ENCODE data around the gene GANAB. TPM values are rescaled to one million over a fixed set of nuclear protein-coding genes. Genes with fewer than 3 reads are reported as not detected.
A peak's percentile ranks its signal among the peaks of the same experiment; 100 is the strongest.
"Not testable (repeated sequence)": the region's sequence is repeated elsewhere in the genome, so short reads cannot be mapped to it uniquely, and the experiment has no call there.

Gene GANAB
- total RNA-seq, result 238 and 255 TPM in 2 replicates

- H3K4me1 Mint-ChIP-seq (ENCODE audit: low read depth), result peaks cover 25% of the 10 kb centered on the region
- H3K36me3 Mint-ChIP-seq (ENCODE audit: low read depth), result peaks cover 13% of the 10 kb centered on the region
- H3K4me3 Mint-ChIP-seq, result peak within 1 kb of the TSS; percentile 100
- no peaks in the 10 kb centered on the region for H3K27me3 Mint-ChIP-seq (ENCODE audit: insufficient read depth)
- H3K9me3 Mint-ChIP-seq, result no peaks in the 10 kb centered on the region
- peak; percentile 97 for DNase-seq (ENCODE audit: low spot score)
- intact Hi-C loops (cut with micrococcal nuclease), result loop anchor here (1.0 kb wide), 12 partner anchors 19 to 210 kb away; partner anchors contain the start of genes C11orf98, CSKMT, EML3 and HNRNPUL2
- peak within 1 kb of the TSS; percentile 98 for H3K27ac Mint-ChIP-seq
Measured at GRCh38 chr11:62645946-62646824, at the start of gene GANAB. GANAB (minus strand) TSS chr11:62646613; CDS start chr11:62646599, 14 bp downstream.

DNA sequence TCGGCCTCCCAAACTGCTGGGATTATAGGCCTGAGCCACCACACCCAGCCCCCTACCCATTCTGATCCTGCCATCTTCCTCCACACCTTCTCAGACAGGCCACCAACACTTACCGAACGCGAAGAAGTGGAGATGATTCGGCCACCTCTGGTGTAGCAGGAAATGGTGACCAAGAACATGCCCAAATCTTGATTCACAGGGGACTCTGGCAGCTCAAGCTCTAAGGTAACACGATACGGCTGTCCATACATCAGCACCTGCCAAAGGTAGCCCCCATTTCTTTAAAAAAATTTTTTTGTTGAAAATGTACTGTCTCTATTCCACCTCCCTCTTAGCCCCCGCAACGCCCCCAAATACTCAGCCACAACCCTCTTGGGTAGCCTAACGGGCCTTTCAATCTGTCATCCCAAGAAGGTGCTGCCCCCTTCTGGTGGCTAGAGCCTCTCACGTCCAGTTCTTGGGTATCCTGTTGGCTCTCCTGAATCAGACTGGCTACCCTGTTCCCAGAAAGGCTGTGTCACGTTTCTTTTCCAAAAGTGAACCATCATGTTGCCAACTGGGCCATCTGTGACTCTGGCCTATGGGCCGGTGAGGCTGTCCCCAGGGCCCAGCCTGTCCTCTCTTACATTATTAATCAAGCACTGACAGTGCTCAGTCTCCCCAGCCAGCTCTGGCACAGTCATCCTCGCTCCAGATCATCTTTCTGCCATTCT lies 48.2 kb upstream of the GANAB start:
- no peaks in the 10 kb centered on the region for H3K27me3 Mint-ChIP-seq (ENCODE audit: insufficient read depth)
- intact Hi-C loops (cut with micrococcal nuclease), result loop anchor here (1.0 kb wide), 4 partner anchors 15 to 314 kb away; partner anchors contain the start of gene UBXN1
- peaks cover 8% of the 10 kb centered on the region for H3K4me1 Mint-ChIP-seq (ENCODE audit: low read depth)
- H3K36me3 Mint-ChIP-seq (ENCODE audit: low read depth), result peaks cover 16% of the 10 kb centered on the region
- peak overlapping the region; percentile 71 for H3K27ac Mint-ChIP-seq
- H3K9me3 Mint-ChIP-seq, result no peaks in the 10 kb centered on the region
- no peak overlapping the region for H3K4me3 Mint-ChIP-seq
- peak; percentile 61 for DNase-seq (ENCODE audit: low spot score)

- intact Hi-C loops (cut with micrococcal nuclease), result loop anchor here (1.0 kb wide), 4 partner anchors 14 to 313 kb away; partner anchors contain the start of gene UBXN1
- H3K4me3 Mint-ChIP-seq; DNase-seq (ENCODE audit: low spot score); H3K27ac Mint-ChIP-seq; H3K27me3 Mint-ChIP-seq (ENCODE audit: insufficient read depth); H3K9me3 Mint-ChIP-seq; H3K4me1 Mint-ChIP-seq (ENCODE audit: low read depth): not testable (repeated sequence)
- peaks cover 19% of the 10 kb centered on the region for H3K36me3 Mint-ChIP-seq (ENCODE audit: low read depth)
Measured at GRCh38 chr11:62693624-62694023, 47.2 kb upstream of the GANAB start.

DNA sequence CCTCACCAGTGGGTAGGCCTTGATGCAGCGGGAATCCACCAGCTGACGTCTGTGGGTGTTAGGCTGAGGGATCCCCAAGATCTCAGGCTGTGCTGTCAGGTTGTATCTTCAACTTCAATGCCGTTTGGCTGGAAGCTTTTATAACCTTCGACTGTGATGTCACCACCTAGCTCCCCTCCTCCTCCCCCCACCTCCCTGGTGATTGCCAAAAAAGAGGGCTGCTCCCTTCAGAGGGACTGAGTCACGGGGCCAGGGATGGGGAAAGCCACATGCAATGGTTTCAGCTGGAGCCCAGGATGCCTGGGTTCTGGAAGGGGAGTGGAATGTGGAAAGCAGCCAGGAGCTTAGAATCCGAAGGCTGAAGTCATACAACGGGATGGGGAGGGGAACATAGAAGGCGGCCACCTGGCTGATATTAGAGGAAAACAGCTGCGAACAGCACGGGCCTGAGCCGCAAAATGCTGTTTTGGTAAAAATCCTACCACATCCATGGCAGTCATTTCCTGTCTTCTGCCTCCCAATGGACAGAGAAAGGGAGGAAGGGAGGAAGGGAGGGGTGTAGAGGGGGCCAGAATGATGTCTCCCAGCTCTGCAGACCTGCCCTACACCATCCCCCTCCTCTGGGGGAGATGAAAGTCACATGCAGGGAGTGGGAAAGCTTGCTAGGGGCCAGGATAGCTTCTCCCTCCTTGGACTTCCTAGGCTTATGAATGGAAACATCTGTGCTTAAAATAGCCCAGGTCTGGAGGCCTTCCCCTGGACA lies 43.2 kb upstream of the GANAB start, which contains the start of gene LRRN4CL:
TSS of gene LRRN4CL (minus strand) at position 110 of the 763 bp plus-strand sequence. CDS start 1,022 bp downstream, outside the sequence.
- Mint-ChIP-seq H3K4me1 (ENCODE audit: low read depth) (peaks cover 2% of the 10 kb centered on the region), H3K27ac (no peak within 1 kb of the TSS), H3K9me3 (no peaks in the 10 kb centered on the region), H3K36me3 (ENCODE audit: low read depth) (peaks cover 17% of the 10 kb centered on the region), H3K27me3 (ENCODE audit: insufficient read depth) (peaks cover 6% of the 10 kb centered on the region), H3K4me3 (no peak within 1 kb of the TSS)
- DNase-seq (ENCODE audit: low spot score), result no peak
- intact Hi-C loops (cut with micrococcal nuclease), result no loop called here

GRCh38 chr11:62688491-62688890 lies 42.1 kb upstream of the GANAB start:
- intact Hi-C loops (cut with micrococcal nuclease), result no loop called here
- Mint-ChIP-seq H3K36me3 (ENCODE audit: low read depth) (peaks cover 17% of the 10 kb centered on the region), H3K27me3 (ENCODE audit: insufficient read depth) (peaks cover 6% of the 10 kb centered on the region), H3K27ac (no peak overlapping the region), H3K9me3 (no peaks in the 10 kb centered on the region), H3K4me3 (no peak overlapping the region), H3K4me1 (ENCODE audit: low read depth) (no peaks in the 10 kb centered on the region)
- DNase-seq (ENCODE audit: low spot score), result no peak

DNA sequence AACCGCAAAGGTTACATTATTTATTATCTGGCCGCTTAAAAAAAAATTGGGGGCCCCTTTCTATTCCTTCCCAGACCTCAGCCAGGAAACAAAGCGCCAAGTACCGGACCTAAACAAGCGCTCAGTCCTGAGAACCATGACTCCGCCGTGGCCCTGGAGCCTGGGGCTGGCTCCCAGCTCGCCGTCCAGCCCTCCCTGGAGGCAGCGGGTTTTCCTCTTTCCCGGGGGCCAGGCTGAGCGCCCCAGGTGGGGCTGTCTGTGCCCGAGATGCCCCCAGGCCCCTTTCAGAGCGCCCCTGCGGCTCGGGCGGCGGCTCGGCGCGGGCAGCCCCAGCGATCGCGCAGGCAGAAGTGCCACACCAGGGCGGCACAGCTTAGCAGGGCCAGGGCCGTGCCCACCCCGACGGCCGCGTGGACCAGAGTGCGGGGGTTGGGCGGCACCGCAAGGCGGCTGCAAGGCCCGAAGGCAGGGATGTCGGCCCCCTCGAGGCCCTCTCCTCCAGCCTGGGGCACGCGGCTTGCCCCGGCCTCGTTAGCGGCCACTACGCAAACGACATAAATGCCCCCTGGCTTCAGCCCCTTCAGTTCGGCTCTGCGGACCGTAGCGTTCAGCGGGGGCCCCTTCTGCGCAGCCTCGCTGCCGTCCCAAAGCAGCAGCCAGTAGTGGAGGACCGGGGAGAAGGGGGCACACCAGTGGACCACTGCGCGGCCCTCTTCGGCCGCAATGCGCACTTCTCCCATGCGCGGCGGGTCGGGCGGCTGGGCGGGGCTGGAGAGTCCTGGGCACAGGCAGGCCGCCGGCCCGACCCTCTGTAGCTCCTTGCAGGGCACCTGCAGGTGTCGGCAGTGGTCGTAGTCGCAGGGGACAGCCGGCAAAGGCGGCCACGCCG lies 41.3 kb upstream of the GANAB start:
- Mint-ChIP-seq H3K4me3 (no peak overlapping the region), H3K27me3 (ENCODE audit: insufficient read depth) (peaks cover 6% of the 10 kb centered on the region), H3K4me1 (ENCODE audit: low read depth) (no peaks in the 10 kb centered on the region), H3K9me3 (no peaks in the 10 kb centered on the region), H3K27ac (no peak overlapping the region), H3K36me3 (ENCODE audit: low read depth) (peaks cover 14% of the 10 kb centered on the region)
- DNase-seq (ENCODE audit: low spot score), result no peak
- intact Hi-C loops (cut with micrococcal nuclease), result no loop called here

- H3K4me1 Mint-ChIP-seq (ENCODE audit: low read depth), result peaks cover 21% of the 10 kb centered on the region
- no peak overlapping the region for H3K27ac Mint-ChIP-seq
- H3K4me3 Mint-ChIP-seq, result no peak overlapping the region
- no peak for DNase-seq (ENCODE audit: low spot score)
- H3K36me3 Mint-ChIP-seq (ENCODE audit: low read depth), result peaks cover 7% of the 10 kb centered on the region
- H3K9me3 Mint-ChIP-seq, result no peaks in the 10 kb centered on the region
- no peaks in the 10 kb centered on the region for H3K27me3 Mint-ChIP-seq (ENCODE audit: insufficient read depth)
- intact Hi-C loops (cut with micrococcal nuclease), result no loop called here
Measured at GRCh38 chr11:62682518-62682917, 36.1 kb upstream of the GANAB start.

DNA sequence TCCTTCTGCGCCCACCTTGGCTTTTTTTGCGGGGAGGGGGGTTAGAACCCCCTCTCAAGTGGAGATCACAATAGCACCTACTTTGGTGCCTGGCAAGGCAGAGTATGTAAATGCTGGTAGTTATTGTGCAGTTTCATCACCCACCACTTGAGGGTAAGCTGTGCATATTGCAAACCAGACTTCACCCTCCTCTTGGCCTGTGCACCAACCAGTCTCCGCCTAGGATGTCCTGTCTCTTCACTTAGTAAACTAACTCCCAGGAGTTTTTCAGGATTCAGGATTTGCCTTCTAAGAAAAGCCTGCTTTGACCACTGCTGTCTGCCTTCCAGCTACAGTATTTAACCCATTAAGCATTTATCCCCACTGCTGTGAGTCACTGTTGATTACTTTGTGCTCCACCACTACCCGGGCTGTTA lies 34.4 kb upstream of the GANAB start:
- Mint-ChIP-seq H3K4me1 (ENCODE audit: low read depth) (peaks cover 30% of the 10 kb centered on the region), H3K27ac (peak overlapping the region; percentile 67), H3K4me3 (peak overlapping the region; percentile 72), H3K36me3 (ENCODE audit: low read depth) (peaks cover 13% of the 10 kb centered on the region), H3K27me3 (ENCODE audit: insufficient read depth) (no peaks in the 10 kb centered on the region), H3K9me3 (no peaks in the 10 kb centered on the region)
- DNase-seq (ENCODE audit: low spot score), result no peak
- intact Hi-C loops (cut with micrococcal nuclease), result no loop called here

DNA sequence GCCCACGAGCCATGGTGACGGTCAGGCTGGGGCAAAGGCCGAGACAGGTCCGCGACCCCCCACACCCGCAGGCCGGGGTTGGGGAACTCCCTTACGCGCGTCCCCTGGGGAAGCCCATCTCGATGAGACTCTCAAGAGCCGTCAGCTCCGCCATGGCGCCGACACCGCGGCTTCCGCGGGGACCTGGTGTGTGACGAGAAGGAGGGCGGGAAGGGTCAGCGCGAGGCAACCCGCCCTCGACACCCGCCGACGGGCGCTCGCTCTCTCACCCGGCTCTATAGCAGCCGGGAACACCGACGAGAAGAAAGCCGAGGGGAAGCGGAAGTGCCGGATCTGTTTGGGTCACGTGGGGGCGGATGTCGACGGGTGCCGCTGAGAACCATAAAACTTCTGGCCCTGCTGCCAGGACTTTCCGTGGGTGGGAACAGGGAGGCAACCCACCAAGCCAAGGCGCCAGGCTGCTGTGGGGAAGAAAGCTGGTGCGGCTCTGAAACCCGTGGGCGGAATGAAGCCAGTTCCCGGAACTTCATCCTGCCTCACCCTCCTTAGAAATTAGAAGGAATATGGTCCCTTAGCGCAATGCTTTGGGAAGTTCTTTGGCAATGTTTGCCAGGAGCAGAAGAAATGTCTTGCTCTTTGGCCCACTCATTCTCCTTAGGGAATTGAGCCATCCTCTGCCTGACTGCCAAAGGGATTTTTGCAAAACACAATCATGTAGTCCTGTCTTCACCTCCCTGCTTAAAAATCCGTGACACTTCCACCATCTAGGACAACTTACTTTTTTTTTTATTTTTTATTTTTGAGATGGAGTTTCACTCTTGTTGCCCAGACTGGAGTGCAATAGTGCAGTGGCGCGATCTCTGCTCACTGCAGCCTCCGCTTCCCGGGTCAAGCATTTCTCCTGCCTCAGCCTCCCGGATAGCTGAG lies 32.6 kb upstream of the GANAB start, which contains the start of gene UBXN1:
TSS of gene UBXN1 (minus strand) at position 304 of the 927 bp plus-strand sequence. CDS start at position 154, 150 bp downstream.
- DNase-seq (ENCODE audit: low spot score), result peak; percentile 79
- Mint-ChIP-seq H3K4me1 (ENCODE audit: low read depth) (peaks cover 36% of the 10 kb centered on the region), H3K27me3 (ENCODE audit: insufficient read depth) (no peaks in the 10 kb centered on the region), H3K36me3 (ENCODE audit: low read depth) (peaks cover 16% of the 10 kb centered on the region), H3K4me3 (peak within 1 kb of the TSS; percentile 80), H3K9me3 (no peaks in the 10 kb centered on the region), H3K27ac (peak within 1 kb of the TSS; percentile 82)
- intact Hi-C loops (cut with micrococcal nuclease), result loop anchor here (1.0 to 10.0 kb wide), 9 partner anchors 8 to 254 kb away; partner anchors contain the start of genes C11orf98, CSKMT, HNRNPUL2 and INTS5

- no peak for DNase-seq (ENCODE audit: low spot score)
- peak overlapping the region; percentile 80 for H3K4me3 Mint-ChIP-seq
- peaks cover 16% of the 10 kb centered on the region for H3K36me3 Mint-ChIP-seq (ENCODE audit: low read depth)
- H3K27ac Mint-ChIP-seq, result peak overlapping the region; percentile 82
- no peaks in the 10 kb centered on the region for H3K9me3 Mint-ChIP-seq
- intact Hi-C loops (cut with micrococcal nuclease), result loop anchor here (2.0 to 10.0 kb wide), 2 partner anchors 14 to 254 kb away; partner anchors contain the start of genes C11orf98 and CSKMT
- H3K27me3 Mint-ChIP-seq (ENCODE audit: insufficient read depth), result no peaks in the 10 kb centered on the region
- H3K4me1 Mint-ChIP-seq (ENCODE audit: low read depth), result peaks cover 36% of the 10 kb centered on the region
Measured at GRCh38 chr11:62678433-62678769, 32.0 kb upstream of the GANAB start.

DNA sequence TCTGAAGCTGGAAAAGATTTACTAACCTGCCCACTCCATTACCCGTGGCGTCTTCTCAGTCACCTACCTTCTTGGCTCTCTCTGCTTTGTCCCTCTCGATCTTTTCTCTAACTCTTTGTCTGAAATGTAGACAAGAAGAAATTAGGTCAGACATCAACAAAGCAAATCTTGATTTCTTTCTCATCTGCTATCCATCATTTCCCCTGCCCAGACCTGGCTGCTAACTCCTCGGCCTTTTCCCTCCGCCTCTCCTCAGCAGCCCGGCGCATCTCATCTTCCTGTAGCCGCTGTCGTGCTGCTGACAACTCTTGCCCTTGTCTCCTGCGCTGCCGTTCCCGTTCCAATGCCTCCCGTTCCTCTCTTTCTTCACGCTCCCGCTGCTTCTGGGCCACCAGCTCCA lies 31.3 kb upstream of the GANAB start:
- H3K4me1 Mint-ChIP-seq (ENCODE audit: low read depth), result peaks cover 40% of the 10 kb centered on the region
- peak overlapping the region; percentile 80 for H3K4me3 Mint-ChIP-seq
- H3K27me3 Mint-ChIP-seq (ENCODE audit: insufficient read depth), result no peaks in the 10 kb centered on the region
- peak overlapping the region; percentile 82 for H3K27ac Mint-ChIP-seq
- peaks cover 16% of the 10 kb centered on the region for H3K36me3 Mint-ChIP-seq (ENCODE audit: low read depth)
- no peak for DNase-seq (ENCODE audit: low spot score)
- intact Hi-C loops (cut with micrococcal nuclease), result loop anchor here (2.0 to 10.0 kb wide), 2 partner anchors 13 to 253 kb away; partner anchors contain the start of genes C11orf98 and CSKMT
- H3K9me3 Mint-ChIP-seq, result no peaks in the 10 kb centered on the region

All from activated T-helper 1 cell treated with anti-CD3 and anti-CD28 coated beads, Interleukin-12 subunit alpha, Interleukin-12 subunit beta, Interleukin-2, Interleukin-4 antibody, amounts not matched to agents 30 ng/mL and 10 ng/mL and 1 ng/mL, durations not matched to agents 14 hours and 24 hours and 36 hours (primary cell).